RWPE2 (cell line): ENCODE data around the gene TAS2R10.
"Not testable (repeated sequence)": the region's sequence is repeated elsewhere in the genome, so short reads cannot be mapped to it uniquely, and the experiment has no call there.

Experiments
- ATAC-seq: fragments of 200-7000 bp; cut with Tn5 transposase; 3 replicates; pipeline ENCODE4 v1.9.1; 2021; ENCODE audit warnings: low read depth
- DNase-seq: peaks from one replicate; pipeline ENCODE4 v3.0.0-alpha.2; 2020; ENCODE audit warnings: low spot score
- H3K27ac ChIP-seq: fragments of 450-650 bp; 2 replicates; pipeline ENCODE4 v1.5.1; 2017; ENCODE audit warnings: mild to moderate bottlenecking; ENCODE audit not compliant: poor library complexity, severe bottlenecking
- H3K27me3 ChIP-seq: fragments of 250-450 bp; sonication (Bioruptor Pico); 2 replicates; pipeline ENCODE4 v1.5.1; 2021; ENCODE audit warnings: mild to moderate bottlenecking, moderate library complexity; ENCODE audit not compliant: insufficient read depth, poor library complexity, severe bottlenecking
- H3K36me3 ChIP-seq: fragments of 250-450 bp; sonication (Bioruptor Pico); 2 replicates; pipeline ENCODE4 v1.5.1; 2020; ENCODE audit warnings: low read depth, mild to moderate bottlenecking, moderate library complexity
- H3K4me1 ChIP-seq: fragments of 250-450 bp; sonication (Bioruptor Pico); 2 replicates; pipeline ENCODE4 v1.5.1; 2021; ENCODE audit warnings: mild to moderate bottlenecking, moderate library complexity; ENCODE audit not compliant: insufficient read depth, poor library complexity, severe bottlenecking
- H3K4me3 ChIP-seq: fragments of 250-450 bp; sonication (Bioruptor Pico); 2 replicates; pipeline ENCODE4 v1.5.1; 2021; ENCODE audit warnings: mild to moderate bottlenecking, moderate library complexity; ENCODE audit not compliant: severe bottlenecking
- H3K9me3 ChIP-seq: fragments of 250-450 bp; sonication (Bioruptor Pico); 2 replicates; pipeline ENCODE4 v1.5.1; 2021; ENCODE audit warnings: mild to moderate bottlenecking, moderate library complexity; ENCODE audit not compliant: severe bottlenecking
- CTCF ChIP-seq: fragments of 450-650 bp; IDR thresholded peaks from one replicate; pipeline ENCODE4 v1.5.1; 2017; ENCODE audit warnings: mild to moderate bottlenecking, moderate library complexity; ENCODE audit not compliant: poor library complexity, severe bottlenecking

Gene TAS2R10

GRCh38 chr12:10810068-10810467, 16.1 kb downstream of the TAS2R10 start, which contains the start of gene TAS2R9:
TAS2R9 (minus strand) TSS chr12:10810168; CDS start chr12:10810075, 93 bp downstream.
- no peak for TF ChIP-seq CTCF
- no peaks in the 10 kb centered on the region for H3K36me3 ChIP-seq
- H3K27me3 ChIP-seq, result no peaks in the 10 kb centered on the region
- no peaks in the 10 kb centered on the region for H3K4me1 ChIP-seq
- H3K27ac ChIP-seq, result no peak within 1 kb of the TSS
- DNase-seq (no peak), ATAC-seq (no peak)
- no peaks in the 10 kb centered on the region for H3K9me3 ChIP-seq
- H3K4me3 ChIP-seq, result no peak within 1 kb of the TSS

GRCh38 chr12:10807186-10807585, 19.0 kb downstream of the TAS2R10 start, which contains the start of gene TAS2R8:
TAS2R8 (minus strand) TSS chr12:10807286; CDS start chr12:10806980, 306 bp downstream.
- H3K27me3 ChIP-seq, result no peaks in the 10 kb centered on the region
- H3K9me3 ChIP-seq, result no peaks in the 10 kb centered on the region
- no peak for DNase-seq
- H3K4me1 ChIP-seq, result no peaks in the 10 kb centered on the region
- no peak within 1 kb of the TSS for H3K4me3 ChIP-seq
- ATAC-seq, result no peak
- H3K36me3 ChIP-seq, result no peaks in the 10 kb centered on the region
- TF ChIP-seq CTCF, result no peak
- H3K27ac ChIP-seq, result no peak within 1 kb of the TSS

GRCh38 chr12:10802587-10802986, 23.6 kb downstream of the TAS2R10 start, which contains the start of gene TAS2R7:
TAS2R7 (minus strand) TSS chr12:10802627; CDS start chr12:10802570, 57 bp downstream.
- TF ChIP-seq CTCF, result no peak
- H3K4me1 ChIP-seq, result no peaks in the 10 kb centered on the region
- DNase-seq (no peak), ATAC-seq (no peak)
- H3K36me3 ChIP-seq, result no peaks in the 10 kb centered on the region
- H3K4me3 ChIP-seq, result no peak within 1 kb of the TSS
- H3K27ac ChIP-seq, result no peak within 1 kb of the TSS
- no peaks in the 10 kb centered on the region for H3K27me3 ChIP-seq
- H3K9me3 ChIP-seq, result no peaks in the 10 kb centered on the region

- DNase-seq (no peak), ATAC-seq (no peak)
- Histone ChIP-seq H3K9me3 (no peaks in the 10 kb centered on the region), H3K27ac (no peak overlapping the region), H3K4me3 (no peak overlapping the region), H3K4me1 (no peaks in the 10 kb centered on the region), H3K27me3 (no peaks in the 10 kb centered on the region), H3K36me3 (no peaks in the 10 kb centered on the region)
- no peak for TF ChIP-seq CTCF
These were observed 24.4 kb downstream of the TAS2R10 start for GRCh38 chr12:10801741-10802140.

GRCh38 chr12:10794222-10794621, 31.9 kb downstream of the TAS2R10 start:
- DNase-seq, result no peak
- no peak overlapping the region for H3K4me3 ChIP-seq
- no peak overlapping the region for H3K27ac ChIP-seq
- TF ChIP-seq CTCF, result no peak
- no peaks in the 10 kb centered on the region for H3K9me3 ChIP-seq
- H3K4me1 ChIP-seq, result no peaks in the 10 kb centered on the region
- no peak for ATAC-seq
- H3K36me3 ChIP-seq, result no peaks in the 10 kb centered on the region
- no peaks in the 10 kb centered on the region for H3K27me3 ChIP-seq

GRCh38 chr12:10791769-10792168, 34.4 kb downstream of the TAS2R10 start:
- H3K4me3 ChIP-seq, DNase-seq, H3K4me1 ChIP-seq, H3K9me3 ChIP-seq, H3K36me3 ChIP-seq, H3K27ac ChIP-seq, ATAC-seq, H3K27me3 ChIP-seq: not testable (repeated sequence)
